Raji (cell line): ENCODE results near the gene NFIB.

ENCODE experiments used
- POLR2A ChIP-seq: IDR thresholded peaks from 2 replicates; pipeline ENCODE4 v1.6.1; 2011; ENCODE audit warnings: low read depth, low read length, control low read depth; ENCODE audit not compliant: insufficient read depth

Gene NFIB

DNA sequence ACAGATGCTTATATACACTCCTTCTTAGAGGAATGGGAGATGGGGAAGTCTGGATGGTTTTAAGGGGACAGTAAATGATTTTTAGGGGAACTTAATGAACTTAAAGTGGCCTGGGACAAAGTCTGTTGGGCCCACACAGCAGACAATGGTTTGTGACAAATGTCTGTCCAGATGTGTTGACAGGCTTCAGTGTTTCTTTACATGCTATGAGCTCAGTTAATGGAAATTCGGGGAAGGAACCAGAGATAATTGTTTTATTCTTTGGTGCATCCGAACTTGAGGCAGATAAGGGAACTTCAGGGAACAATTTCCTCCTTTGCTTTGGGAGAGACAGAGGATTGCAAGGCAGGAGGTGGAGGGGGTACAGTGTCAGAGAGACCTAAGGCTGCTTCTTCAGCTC, 52.3 kb downstream of the NFIB start:
- no peak for TF ChIP-seq POLR2A

- TF ChIP-seq POLR2A: no peak
These were observed 53.8 kb downstream of the NFIB start for GRCh38 chr9:14260101-14260500.

- no peak for TF ChIP-seq POLR2A
These were observed 55.2 kb downstream of the NFIB start for GRCh38 chr9:14258660-14259239.

DNA sequence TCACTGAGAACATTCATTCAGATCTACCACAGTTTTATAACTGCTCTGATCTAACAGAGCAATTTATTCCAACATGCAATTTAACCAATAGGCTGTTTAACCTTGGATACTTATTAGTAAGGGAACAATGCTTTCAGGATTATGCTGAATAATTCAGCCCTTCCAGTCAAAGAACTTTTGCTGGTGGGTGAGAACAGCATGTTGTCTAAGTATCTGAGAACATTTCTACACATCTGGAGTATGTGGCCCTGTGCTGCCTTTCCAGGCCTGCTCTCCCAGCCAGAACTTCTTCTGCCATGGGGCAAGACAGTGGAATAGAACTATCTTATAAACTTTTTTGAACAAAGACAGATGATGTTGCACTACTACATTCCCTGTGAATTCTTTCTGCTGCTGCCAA, 55.8 kb downstream of the NFIB start:
- TF ChIP-seq POLR2A: no peak

GRCh38 chr9:14256588-14256987, 57.4 kb downstream of the NFIB start:
- no peak for TF ChIP-seq POLR2A

DNA sequence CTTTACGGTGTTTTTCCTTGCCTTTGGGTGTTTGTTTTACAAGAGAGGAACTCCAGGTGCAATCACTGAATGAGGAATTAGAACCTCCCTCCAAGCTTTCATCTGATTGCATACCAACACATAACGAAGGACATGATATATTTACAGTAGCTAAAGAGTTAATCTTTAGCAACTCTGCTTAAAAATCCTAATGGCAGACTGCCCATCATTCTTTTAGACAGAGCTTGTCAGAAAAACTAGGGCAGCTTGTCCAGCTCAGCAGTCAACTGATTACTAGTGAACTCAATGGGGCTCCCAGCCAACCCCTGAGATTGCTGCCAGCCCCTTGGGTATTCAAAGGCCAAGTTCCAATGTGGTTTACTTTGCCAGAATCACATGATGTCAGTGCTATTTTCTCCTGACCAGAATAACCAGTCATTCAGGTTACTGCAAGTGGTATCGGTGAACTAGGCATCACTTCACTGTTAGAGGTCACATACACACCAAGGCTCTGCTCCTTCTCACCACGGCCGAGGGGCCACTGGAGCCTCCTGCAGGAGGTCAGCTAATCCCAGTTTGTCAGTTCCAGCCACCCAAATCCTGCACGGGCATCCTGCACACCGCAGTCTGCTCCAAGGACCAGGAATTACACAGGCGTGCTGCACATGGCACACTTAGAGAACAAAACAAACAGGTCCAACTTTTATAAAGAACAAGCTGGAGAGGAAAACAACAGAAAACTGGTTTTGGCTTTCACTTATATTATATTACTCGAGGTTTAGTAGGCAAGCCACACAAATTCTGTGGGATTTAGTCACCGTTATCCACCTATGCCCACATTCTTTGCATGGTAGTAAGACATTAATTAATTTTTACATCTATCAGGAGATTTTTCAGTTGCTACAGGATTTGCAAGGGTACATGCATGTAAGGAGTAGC, 62.5 kb downstream of the NFIB start:
- no peak for TF ChIP-seq POLR2A

GRCh38 chr9:14250794-14251153, 63.2 kb downstream of the NFIB start:
- TF ChIP-seq POLR2A: no peak

GRCh38 chr9:14249527-14249926, 64.4 kb downstream of the NFIB start:
- no peak for TF ChIP-seq POLR2A

DNA sequence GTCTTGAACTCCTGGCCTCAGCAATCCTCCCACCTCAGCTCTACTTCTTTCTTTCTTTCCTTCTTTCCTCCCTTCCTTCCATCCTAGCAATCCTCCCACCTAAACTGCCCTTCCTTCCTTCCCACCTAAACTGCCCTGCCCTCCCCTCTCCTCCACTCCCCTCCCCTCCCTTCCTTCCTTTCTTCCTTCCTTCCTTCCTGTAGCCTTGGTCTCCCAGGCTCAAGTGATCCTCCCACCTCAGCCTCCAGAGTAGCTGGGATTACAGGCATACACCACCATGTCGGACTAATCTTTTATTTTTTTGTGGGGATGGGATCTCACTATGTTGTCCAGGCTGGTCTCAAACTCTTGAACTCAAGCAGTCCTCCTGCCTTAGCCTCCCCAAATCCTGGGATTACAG, 65.8 kb downstream of the NFIB start:
- TF ChIP-seq POLR2A: no peak

DNA sequence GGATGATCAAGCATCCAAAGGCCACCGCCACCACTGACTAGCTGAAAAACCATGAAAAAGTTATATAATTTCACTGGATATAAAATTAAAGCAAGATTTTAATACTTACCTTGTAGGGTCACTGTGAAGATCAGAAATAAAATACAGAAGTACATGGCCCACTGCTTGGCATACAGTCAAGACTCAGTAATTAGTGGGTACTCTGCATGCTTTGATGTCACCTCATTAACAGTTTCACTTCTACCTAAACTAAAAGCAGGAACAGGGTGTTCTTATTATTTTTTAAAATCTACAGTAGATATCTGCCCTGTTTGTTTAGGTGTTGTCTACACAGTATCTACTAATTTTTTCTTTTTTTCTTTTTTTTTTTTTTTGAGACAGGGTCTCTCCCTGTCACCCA, 66.4 kb downstream of the NFIB start:
- no peak for TF ChIP-seq POLR2A

- TF ChIP-seq POLR2A: no peak
These were observed 67.0 kb downstream of the NFIB start for GRCh38 chr9:14246951-14247350.

DNA sequence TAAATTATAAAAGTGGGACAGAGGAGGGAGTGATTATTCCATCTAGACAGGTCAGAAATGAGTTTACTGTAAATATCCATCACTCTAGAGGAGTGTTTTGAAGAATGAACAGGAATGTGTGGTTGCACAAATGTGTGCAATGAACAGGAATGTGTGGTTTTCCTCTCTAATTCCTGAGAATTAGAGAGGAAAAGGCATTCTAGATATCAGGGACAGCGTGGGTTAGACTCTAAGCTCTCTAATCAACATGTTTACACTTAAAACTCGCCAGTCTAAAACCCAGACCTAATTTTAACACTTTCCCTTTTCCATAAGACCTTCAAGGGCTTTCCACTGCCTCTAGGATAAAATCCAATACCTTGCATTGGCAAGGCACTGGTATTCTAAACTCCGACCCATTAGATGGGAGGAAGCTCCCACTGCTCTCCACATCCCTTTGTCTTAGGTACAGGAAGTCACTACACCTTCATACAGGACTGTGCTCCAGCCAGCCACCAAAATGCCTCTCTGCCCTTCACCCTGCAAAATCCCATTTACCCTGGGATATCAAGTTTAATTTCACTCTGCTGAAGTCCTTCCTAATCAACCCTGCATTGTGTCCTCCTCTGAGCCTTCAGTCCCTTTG, 67.9 kb downstream of the NFIB start:
- TF ChIP-seq POLR2A: no peak

- no peak for TF ChIP-seq POLR2A
These were observed 70.4 kb downstream of the NFIB start for GRCh38 chr9:14243514-14244042.

DNA sequence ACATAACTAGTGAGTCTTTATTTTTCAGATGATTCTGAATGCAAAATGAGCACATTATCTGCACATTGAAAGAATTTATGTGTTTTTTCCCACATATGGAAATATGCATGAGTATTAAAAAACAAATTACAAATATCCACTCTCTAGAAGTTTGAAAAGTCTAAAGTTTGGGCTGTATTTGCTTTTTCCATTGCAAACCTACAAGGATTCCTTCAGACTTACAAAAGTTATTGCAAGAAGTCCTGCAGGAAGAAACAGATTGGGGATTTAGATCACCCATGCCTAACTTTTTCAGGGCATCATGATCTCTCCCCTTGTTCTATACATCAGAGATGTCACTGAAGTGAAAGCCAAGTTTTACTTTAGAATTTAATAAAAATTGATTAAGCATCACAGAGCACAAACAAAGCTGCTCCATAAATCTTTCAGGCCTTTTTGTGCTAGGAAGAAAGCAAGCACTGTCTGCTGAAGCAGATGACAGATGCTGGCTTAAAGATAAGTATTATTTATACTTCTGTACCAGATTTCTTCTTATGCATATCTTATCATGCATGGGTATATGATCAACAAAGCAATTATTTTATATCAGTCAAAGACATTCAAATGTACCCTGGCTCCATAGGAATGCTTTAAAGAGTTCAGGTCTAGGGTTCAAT, 71.7 kb downstream of the NFIB start:
- TF ChIP-seq POLR2A: no peak

GRCh38 chr9:14240537-14240936, 73.4 kb downstream of the NFIB start:
- TF ChIP-seq POLR2A: no peak
